HG03342 (cell line): Measurements from ENCODE around the gene TRPV4.

Experiments used
- ATAC-seq: cut with Tn5 transposase; IDR thresholded peaks from one replicate; pipeline ENCODE4 v1.9.1; 2021; ENCODE audit warnings: mild to moderate bottlenecking, moderate library complexity; ENCODE audit not compliant: unreplicated experiment

The TRPV4 gene

DNA sequence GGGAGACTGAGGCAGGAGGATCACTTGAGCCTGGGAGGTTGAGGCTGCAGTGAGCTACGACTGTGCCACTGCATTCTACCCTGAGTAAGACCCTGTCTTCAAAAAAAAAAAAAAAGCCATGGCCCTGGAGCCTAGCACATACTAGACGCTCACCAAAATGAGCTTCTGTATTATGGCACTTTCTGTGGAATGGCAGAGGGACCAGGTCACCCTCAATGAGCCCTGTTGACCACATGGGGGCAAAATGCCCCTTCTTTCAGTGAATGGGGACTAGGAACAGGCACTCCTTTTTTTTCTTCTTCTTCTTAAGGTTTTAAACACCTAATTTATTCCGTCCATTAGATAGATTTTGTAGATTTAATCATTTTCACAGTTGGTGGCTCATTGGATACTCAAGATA, 69.1 kb downstream of the TRPV4 start:
- no peak for ATAC-seq

DNA sequence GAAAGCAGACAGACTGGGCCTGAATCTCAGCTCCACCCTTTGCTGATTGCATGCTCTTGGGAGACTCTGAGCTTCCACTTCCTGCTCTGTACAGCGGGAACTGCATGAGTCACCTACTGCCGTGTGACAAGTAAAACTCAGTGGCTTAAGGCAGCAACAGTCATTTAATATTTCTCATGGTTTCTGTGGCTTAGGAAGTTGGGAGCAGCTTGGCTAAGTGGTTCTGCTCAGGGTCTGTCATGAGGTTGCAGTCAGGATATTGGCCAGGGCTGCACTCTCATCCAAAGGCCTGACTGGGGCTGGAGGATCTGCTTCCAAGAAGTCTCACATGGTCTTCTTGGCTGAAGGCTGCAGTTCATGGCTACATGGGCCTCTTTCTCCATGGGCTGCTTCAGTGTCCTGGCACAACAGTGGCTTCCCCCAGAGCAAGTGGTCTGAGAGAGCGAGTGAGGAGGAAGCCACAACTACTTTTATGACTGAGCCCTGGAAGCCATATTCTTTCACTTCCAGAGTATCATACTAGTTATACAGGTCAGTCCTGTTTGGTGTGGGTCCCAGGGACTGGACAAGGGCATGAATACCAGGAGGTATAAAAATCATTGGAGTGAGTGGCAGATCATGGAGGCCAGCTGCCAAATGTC, 69.9 kb downstream of the TRPV4 start:
- ATAC-seq = no peak

DNA sequence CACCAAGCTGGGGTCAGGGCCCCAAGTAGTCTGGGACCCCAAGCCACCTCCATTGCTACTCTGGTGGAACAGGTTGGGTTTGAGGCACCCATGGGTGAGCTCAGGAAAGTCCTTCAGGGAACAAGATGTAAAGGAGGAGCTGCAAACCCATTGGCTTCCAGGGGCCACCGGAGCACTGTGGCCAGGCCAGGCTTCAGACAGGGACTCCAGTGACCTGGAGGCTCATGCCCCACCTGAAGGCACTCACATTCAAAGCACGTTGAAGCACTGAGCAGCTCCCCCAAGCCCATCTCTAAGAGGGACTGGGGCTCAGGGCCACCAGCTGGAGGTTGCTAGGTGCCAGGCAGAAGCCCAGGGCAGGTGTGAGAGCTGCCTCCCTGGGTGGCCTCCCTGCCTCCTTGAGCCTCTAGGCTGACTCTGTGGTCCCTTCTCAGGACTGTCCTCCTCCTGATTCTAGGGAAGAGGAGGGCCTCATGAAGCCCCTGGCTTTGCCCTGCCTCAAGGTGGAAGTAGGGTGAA, 70.5 kb downstream of the TRPV4 start:
- no peak for ATAC-seq

- ATAC-seq = no peak
Observed at GRCh38 chr12:109762071-109762672, 71.0 kb downstream of the TRPV4 start.

DNA sequence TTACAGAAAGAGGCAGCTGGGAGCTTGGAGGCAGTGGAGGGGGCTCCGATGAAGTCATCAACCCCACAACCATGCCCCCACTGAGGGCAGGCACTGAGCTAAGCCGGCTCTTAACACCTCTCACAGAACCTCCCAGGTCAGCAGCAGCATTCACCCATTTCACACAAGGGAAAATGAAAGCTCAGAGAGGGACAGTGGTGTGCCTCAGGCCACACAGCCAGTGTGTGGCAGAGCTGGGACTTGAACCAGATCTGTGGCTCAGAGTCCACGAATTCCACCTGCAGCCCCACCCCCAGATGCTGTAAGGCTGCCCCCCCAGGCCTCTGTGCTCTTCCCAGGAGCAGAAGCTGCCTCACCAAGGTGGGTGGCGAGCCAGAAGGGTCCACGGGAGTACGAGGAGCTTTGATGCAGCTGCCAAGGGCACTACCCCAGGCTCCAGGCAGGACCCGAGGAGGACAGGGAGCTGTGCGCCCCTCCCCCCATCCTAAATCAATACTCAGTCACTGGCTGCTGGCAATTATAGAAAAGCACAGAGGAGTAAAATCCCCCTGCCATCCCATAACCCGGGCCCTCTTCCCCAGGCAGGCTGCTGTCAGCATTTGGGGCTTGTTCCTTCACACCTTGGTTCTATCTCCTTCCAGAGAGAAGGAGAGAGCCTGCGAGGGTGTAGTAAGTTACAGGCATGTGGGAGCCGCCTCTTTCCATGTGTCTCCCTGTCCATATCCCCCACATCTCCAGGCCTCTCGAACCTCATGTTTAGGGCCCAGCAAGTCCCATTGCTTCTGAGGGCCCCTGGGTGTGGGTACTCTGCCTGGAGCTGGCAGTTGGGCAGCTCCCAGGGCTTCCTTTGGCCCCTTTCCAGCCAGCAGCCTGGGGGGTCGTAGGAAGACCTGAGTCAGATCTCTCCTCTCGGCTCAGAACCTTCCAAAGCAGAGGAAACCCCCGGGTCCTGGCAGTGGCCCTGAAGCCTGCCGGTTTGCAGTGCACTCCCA, 72.0 kb downstream of the TRPV4 start:
- ATAC-seq = no peak

DNA sequence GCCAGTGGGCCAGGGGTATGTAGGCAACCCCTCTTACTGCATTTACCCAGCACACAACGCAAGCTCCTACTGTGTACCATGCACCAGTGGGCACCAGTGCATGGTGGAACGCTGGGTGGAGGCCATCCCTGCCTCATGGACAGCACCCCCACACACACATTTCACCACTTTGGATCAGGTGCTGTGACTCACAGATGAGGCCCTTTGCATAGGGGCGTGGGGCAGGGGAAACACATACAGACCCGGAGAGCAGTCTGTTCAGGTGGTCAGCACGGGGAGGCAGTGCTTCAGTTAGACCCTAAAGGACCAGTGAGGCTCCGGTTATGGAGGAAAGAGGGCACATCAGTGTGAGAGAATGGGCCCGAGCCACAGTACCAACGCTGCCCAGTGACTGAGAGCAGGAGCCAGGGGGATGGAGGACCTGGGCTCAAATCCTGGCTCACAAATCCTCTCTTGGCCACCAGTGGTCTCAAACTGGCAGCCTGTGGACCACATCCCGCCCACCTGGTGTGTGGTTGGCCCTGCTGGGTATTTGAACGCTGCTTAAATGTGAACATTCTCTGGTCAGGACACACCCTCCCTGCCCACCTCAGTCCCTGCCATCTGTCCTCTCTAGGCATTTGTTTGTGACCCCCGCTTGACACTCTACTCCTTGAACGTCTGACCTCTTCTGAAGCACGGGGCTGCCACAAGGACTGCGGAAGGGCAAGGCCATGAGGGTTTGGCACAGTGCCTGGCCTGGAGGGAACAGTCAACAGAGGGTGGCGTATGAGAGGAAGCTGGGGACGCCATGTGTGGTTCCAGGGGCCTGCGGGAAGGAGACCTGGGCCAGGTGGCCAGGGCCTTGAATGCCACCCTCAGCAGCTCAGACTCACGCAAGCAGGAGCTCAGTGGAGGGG, 72.9 kb downstream of the TRPV4 start:
- ATAC-seq = no peak

- ATAC-seq = no peak
Observed at GRCh38 chr12:109759595-109759994, 73.6 kb downstream of the TRPV4 start.

DNA sequence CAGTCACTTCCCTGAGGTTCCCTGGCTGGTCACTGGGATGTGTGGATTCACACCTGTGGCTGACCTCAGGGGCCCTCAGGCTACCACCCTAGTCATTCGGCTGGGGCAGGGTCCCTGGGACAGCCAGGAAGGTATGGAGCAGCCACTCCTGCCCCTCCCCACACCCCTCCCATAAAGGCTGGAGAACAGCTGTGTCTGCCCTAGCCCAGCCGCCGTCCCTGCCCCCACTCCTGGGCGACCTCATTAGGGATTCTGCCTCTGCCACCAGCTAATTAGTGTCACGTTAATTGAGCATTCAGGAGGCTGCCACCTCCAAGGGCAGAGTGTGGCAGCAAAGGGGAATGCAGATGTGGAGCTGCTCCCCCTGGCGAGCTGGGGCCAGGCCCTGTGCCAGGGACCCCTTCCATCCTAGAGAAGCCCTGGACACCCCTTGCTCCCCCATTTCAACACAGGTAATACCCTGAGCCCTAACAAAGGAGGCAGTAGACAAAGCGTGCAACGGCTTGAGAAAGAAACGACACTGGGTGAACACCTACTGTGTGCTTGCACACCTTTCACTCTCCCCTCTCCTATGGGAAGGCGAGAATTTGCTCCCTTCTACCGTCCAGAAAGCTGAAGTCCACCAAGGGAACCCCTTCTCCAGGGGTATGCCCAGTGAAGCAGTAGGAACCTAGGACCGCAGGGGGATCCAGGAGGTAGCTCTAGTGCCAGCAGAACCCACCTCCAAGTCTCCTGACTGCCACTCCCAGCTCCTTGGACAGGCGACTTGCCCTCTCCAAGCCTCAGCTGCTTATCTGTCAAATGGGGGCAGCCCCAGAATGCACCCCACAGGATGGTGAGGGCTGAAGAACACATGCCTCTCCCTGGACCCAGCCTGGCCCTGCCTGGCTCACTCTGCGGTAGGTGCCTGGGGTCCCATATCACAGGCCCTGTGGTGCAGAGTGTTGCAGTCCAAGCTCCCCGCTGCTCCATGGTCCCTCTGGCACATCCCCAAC, 74.5 kb downstream of the TRPV4 start:
- ATAC-seq = no peak

- ATAC-seq = no peak
Observed at GRCh38 chr12:109757671-109758265, 75.4 kb downstream of the TRPV4 start.

- no peak for ATAC-seq
Observed at GRCh38 chr12:109756457-109756856, 76.7 kb downstream of the TRPV4 start.

DNA sequence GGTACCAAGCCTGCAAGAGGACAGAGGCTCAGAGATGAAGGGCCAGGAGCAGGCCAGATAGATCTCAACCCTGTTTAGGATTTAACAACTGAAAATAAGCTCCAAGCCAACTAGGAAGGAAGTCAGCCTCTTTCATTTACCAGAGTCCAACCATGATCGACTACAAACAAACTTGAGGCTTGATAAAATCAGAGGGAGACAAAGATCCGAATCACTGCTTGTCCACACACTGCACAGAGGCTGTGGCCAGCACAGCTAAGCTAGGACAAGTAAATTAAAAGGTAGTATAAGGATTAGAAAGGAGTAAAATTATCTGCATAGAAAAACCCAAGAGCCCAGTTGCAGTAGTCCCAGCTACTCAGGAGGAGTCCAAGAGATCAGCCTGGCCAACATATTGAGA, 79.2 kb downstream of the TRPV4 start:
- no peak for ATAC-seq

DNA sequence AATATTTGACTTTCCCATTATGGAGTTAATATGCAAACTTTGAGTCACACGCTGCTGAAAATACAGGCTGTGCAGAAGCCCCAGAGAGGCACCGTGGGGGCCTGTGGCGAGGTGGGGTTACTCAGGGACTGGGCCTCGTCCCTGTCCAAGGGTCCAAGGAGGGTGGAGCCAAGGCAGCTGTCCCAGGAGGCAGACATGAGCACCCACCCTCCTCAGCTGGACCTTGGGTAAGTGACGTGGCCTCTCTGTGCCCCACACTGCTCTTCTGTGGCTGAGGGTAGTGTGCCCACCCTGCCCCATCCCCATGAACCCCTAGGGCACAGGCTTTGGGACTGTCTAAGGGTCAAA, 80.2 kb downstream of the TRPV4 start:
- no peak for ATAC-seq

- ATAC-seq = no peak
Observed at GRCh38 chr12:109752117-109753053, 80.8 kb downstream of the TRPV4 start.

- ATAC-seq = no peak
Observed at GRCh38 chr12:109744986-109745942, 87.9 kb downstream of the TRPV4 start.

DNA sequence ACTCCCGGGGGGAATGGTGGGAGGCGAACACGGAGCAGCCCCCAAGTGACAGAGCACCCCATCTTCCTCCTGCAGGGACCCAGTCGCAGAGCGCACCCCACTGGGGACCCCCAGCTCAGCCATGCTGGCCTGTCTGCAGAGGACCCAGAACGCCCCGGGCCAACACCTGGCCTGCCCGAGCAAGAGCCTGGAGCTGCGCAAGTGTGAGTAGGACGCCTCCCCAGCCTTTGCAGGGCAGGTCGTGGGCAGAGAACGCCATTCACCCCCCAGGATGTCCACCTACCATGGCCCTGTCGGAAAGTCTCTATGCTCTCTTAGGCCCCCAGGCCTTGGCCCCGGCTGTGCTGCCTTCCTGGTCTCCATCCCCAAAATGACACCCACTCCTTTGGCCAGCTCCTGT, 89.2 kb downstream of the TRPV4 start:
- ATAC-seq = no peak

- no peak for ATAC-seq
Observed at GRCh38 chr12:109743076-109743910, 89.9 kb downstream of the TRPV4 start.
